Osteoblast (primary cell): Measurements from ENCODE around the gene TTC21A. TPM values are rescaled to one million over a fixed set of nuclear protein-coding genes. Genes with fewer than 3 reads are reported as not detected.

Experiments used
- DNase-seq: peaks from one replicate; pipeline ENCODE4 v3.0.0; 2011; ENCODE audit warnings: low spot score, mixed read lengths; ENCODE audit not compliant: insufficient read length; ENCODE audit errors: missing footprints
- H2AFZ ChIP-seq: 2 replicates; pipeline ENCODE4 v1.6.0; 2011; ENCODE audit warnings: mild to moderate bottlenecking, low read length
- H3K27ac ChIP-seq: 2 replicates; pipeline ENCODE4 v1.5.1; 2011; ENCODE audit warnings: mild to moderate bottlenecking, low read depth, low read length, moderate library complexity
- H3K27me3 ChIP-seq: 2 replicates; pipeline ENCODE4 v1.6.0; 2012; ENCODE audit warnings: mild to moderate bottlenecking, control low read depth, inconsistent platforms, low read length, moderate library complexity; ENCODE audit not compliant: insufficient read depth
- H3K36me3 ChIP-seq: 2 replicates; pipeline ENCODE4 v1.5.1; 2011; ENCODE audit warnings: mild to moderate bottlenecking, low read length, control low read depth, moderate library complexity; ENCODE audit not compliant: insufficient read depth
- H3K4me1 ChIP-seq: 2 replicates; pipeline ENCODE4 v1.5.1; 2011; ENCODE audit warnings: mild to moderate bottlenecking, low read length, control low read depth, moderate library complexity; ENCODE audit not compliant: insufficient read depth
- H3K4me2 ChIP-seq: 2 replicates; pipeline ENCODE4 v1.6.0; 2011; ENCODE audit warnings: mild to moderate bottlenecking, low read length; ENCODE audit not compliant: insufficient read depth
- H3K4me3 ChIP-seq: fragments of 200-600 bp; sonication (generic); 3 replicates; pipeline ENCODE4 v1.5.1; 2012; ENCODE audit warnings: mild to moderate bottlenecking, low read length, inconsistent platforms; ENCODE audit not compliant: insufficient read depth
- H3K79me2 ChIP-seq: 2 replicates; pipeline ENCODE4 v1.6.0; 2012; ENCODE audit warnings: mild to moderate bottlenecking, low read length, control low read depth, inconsistent platforms; ENCODE audit not compliant: insufficient read depth
- H3K9me3 ChIP-seq: 2 replicates; pipeline ENCODE4 v1.5.1; 2011; ENCODE audit warnings: low read depth, low read length, control low read depth
- H4K20me1 ChIP-seq: 2 replicates; pipeline ENCODE4 v1.6.0; 2012; ENCODE audit warnings: mild to moderate bottlenecking, low read length, control low read depth; ENCODE audit not compliant: insufficient read depth
- total RNA-seq: library from RNA; depleted of rRNA; stranded (reverse); fragments of >200 nt; gene quantifications from 2 replicates; pipeline ENCODE4 v1.2.3, GENCODE V29; 2012
- TF ChIP-seq, protein P1 (sequence below): IDR thresholded peaks from 2 replicates; pipeline ENCODE4 v1.5.1; 2011; ENCODE audit warnings: mild to moderate bottlenecking, low read depth, low read length, moderate library complexity; ENCODE audit errors: extremely low read depth

TTC21A gene
- total RNA-seq, 1 donor = 6.9 TPM

DNA sequence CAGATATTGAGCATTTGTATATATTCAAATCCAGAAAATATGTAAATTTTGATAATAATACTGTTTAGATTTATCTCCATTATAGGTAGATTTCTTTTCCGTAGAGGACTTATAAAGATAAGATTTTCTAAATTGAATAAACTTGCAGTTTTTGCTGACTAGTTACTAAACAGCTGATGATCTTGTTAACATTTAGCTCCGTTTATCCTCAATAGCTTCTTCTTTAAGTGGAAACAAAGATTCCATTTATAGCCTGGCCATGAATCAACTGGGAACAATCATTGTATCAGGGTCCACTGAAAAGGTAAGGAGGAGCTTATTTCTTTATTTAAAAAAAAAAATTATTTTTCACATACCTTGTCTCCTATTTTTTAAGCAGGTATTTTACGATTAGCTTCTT lies 38.9 kb upstream of the TTC21A start:
- Histone ChIP-seq H3K36me3 (peaks cover 3% of the 10 kb centered on the region), H3K9me3 (no peaks in the 10 kb centered on the region), H4K20me1 (no peaks in the 10 kb centered on the region), H2AFZ (no peak overlapping the region), H3K27ac (no peak overlapping the region), H3K27me3 (no peaks in the 10 kb centered on the region), H3K4me1 (peaks cover 14% of the 10 kb centered on the region), H3K79me2 (peaks cover 10% of the 10 kb centered on the region), H3K4me3 (no peak overlapping the region), H3K4me2 (no peak overlapping the region)
- TF ChIP-seq, protein P1, sequence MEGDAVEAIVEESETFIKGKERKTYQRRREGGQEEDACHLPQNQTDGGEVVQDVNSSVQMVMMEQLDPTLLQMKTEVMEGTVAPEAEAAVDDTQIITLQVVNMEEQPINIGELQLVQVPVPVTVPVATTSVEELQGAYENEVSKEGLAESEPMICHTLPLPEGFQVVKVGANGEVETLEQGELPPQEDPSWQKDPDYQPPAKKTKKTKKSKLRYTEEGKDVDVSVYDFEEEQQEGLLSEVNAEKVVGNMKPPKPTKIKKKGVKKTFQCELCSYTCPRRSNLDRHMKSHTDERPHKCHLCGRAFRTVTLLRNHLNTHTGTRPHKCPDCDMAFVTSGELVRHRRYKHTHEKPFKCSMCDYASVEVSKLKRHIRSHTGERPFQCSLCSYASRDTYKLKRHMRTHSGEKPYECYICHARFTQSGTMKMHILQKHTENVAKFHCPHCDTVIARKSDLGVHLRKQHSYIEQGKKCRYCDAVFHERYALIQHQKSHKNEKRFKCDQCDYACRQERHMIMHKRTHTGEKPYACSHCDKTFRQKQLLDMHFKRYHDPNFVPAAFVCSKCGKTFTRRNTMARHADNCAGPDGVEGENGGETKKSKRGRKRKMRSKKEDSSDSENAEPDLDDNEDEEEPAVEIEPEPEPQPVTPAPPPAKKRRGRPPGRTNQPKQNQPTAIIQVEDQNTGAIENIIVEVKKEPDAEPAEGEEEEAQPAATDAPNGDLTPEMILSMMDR = no peak
- DNase-seq = no peak

DNA sequence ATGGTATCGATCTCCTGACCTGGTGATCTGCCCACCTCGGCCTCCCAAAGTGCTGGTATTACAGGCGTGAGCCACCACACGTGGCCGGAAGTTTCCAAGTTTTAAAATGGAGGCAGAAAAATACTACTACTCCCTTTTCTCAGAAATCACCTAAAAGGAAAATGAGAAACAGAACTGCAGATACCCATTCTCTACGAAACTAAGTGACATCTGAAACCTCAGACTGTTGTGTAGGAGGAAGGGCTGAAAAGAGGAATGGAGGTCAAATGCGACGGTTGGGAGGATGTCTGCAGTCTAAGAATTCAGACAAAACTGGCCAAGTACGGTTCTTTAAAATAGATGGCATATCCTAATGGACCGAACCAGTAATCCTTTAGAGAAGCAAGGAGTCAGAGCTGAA lies 31.6 kb upstream of the TTC21A start:
- DNase-seq = no peak
- no peaks in the 10 kb centered on the region for H3K79me2 ChIP-seq
- no peak overlapping the region for H3K27ac ChIP-seq
- H3K27me3 ChIP-seq = no peaks in the 10 kb centered on the region
- TF ChIP-seq, protein P1 = no peak
- no peaks in the 10 kb centered on the region for H4K20me1 ChIP-seq
- no peak overlapping the region for H3K4me2 ChIP-seq
- H3K36me3 ChIP-seq = peaks cover 35% of the 10 kb centered on the region
- no peak overlapping the region for H3K4me3 ChIP-seq
- H3K4me1 ChIP-seq = no peaks in the 10 kb centered on the region
- no peak overlapping the region for H2AFZ ChIP-seq
- no peaks in the 10 kb centered on the region for H3K9me3 ChIP-seq

DNA sequence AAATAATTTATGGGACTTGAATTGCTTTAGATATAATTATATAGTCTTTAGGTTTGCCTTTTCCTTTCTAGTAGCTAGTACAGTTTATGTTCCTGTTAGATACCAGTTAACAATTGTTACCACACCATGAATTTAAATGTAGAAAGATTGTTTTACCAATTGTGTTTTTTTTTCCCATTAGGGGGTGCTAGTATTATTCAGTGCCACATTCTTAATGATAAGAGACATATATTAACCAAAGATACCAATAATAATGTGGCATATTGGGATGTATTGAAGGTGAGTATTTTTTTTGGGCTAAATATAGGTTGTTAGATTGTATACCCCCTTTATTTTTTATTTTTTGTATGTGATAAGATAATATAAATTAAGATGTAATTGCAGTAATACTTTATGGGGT lies 27.9 kb upstream of the TTC21A start:
- Histone ChIP-seq H3K27ac (no peak overlapping the region), H3K4me1 (no peaks in the 10 kb centered on the region), H3K36me3 (peaks cover 30% of the 10 kb centered on the region), H3K4me2 (no peak overlapping the region), H3K27me3 (no peaks in the 10 kb centered on the region), H3K79me2 (no peaks in the 10 kb centered on the region), H3K4me3 (no peak overlapping the region), H3K9me3 (no peaks in the 10 kb centered on the region), H2AFZ (no peak overlapping the region), H4K20me1 (no peaks in the 10 kb centered on the region)
- TF ChIP-seq, protein P1 = no peak
- DNase-seq = no peak

DNA sequence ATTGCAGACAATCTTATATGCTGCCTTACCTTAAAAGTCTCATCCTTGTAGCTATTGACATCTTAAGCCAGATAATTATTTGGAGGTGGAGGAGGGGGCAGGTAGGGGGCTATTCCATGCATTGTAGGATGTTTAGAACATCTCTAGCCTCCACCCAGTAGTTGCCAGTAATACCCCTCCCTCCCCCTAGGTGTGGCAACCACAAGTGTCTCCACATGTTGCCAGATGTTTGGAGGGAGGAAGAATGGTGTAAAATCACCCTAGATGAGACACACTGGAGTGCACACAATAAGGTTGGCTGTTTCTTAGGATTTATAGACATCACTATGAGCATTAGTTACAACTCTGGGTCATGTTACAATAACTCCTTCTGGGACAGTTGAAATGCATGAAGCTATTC lies 27.5 kb upstream of the TTC21A start:
- H3K4me3 ChIP-seq = no peak overlapping the region
- H3K4me1 ChIP-seq = no peaks in the 10 kb centered on the region
- no peak overlapping the region for H2AFZ ChIP-seq
- H3K79me2 ChIP-seq = no peaks in the 10 kb centered on the region
- no peak overlapping the region for H3K27ac ChIP-seq
- H3K36me3 ChIP-seq = peaks cover 25% of the 10 kb centered on the region
- TF ChIP-seq, protein P1 = no peak
- DNase-seq = no peak
- no peaks in the 10 kb centered on the region for H3K9me3 ChIP-seq
- no peaks in the 10 kb centered on the region for H3K27me3 ChIP-seq
- H4K20me1 ChIP-seq = no peaks in the 10 kb centered on the region
- H3K4me2 ChIP-seq = no peak overlapping the region
